Adipocyte (in vitro differentiated cells): ENCODE measurements around the gene ADAMTS9.

ENCODE experiments used
- DNase-seq: peaks from one replicate; pipeline ENCODE4 v3.0.0-alpha.2; 2015; ENCODE audit warnings: low read depth
- H3K27me3 ChIP-seq: replicated peaks from 2 replicates; pipeline ENCODE4 v1.7.0; 2013; ENCODE audit warnings: mild to moderate bottlenecking, low read length, moderate library complexity; ENCODE audit not compliant: control insufficient read depth, insufficient read depth
- H3K36me3 ChIP-seq: 2 replicates; pipeline ENCODE4 v1.7.0; 2013; ENCODE audit warnings: low read length, mild to moderate bottlenecking, moderate library complexity; ENCODE audit not compliant: control insufficient read depth, insufficient read depth, severe bottlenecking
- H3K4me1 ChIP-seq: 2 replicates; pipeline ENCODE4 v1.7.0; 2013; ENCODE audit warnings: mild to moderate bottlenecking, low read length, moderate library complexity; ENCODE audit not compliant: control insufficient read depth, insufficient read depth
- H3K4me3 ChIP-seq: 2 replicates; pipeline ENCODE4 v1.7.0; 2013; ENCODE audit warnings: mild to moderate bottlenecking, low read length, moderate library complexity
- H3K9ac ChIP-seq: 2 replicates; pipeline ENCODE4 v1.7.0; 2013; ENCODE audit warnings: mild to moderate bottlenecking, low read length, moderate library complexity
- H3K9me3 ChIP-seq: 2 replicates; pipeline ENCODE4 v1.7.0; 2013; ENCODE audit warnings: mild to moderate bottlenecking, low read length, moderate library complexity; ENCODE audit not compliant: control insufficient read depth

Gene ADAMTS9

GRCh38 chr3:64716110-64716710, 28.4 kb upstream of the ADAMTS9 start:
- peak; percentile 45 for DNase-seq
- Histone ChIP-seq H3K36me3 (no peaks in the 10 kb centered on the region), H3K9ac (no peak overlapping the region), H3K4me1 (peaks cover 9% of the 10 kb centered on the region), H3K27me3 (no peaks in the 10 kb centered on the region), H3K9me3 (no peaks in the 10 kb centered on the region), H3K4me3 (no peak overlapping the region)

GRCh38 chr3:64715211-64715982, 27.6 kb upstream of the ADAMTS9 start:
- H3K27me3 ChIP-seq: no peaks in the 10 kb centered on the region
- H3K4me1 ChIP-seq: peaks cover 9% of the 10 kb centered on the region
- no peak for DNase-seq
- H3K4me3 ChIP-seq: no peak overlapping the region
- no peak overlapping the region for H3K9ac ChIP-seq
- no peaks in the 10 kb centered on the region for H3K36me3 ChIP-seq
- no peaks in the 10 kb centered on the region for H3K9me3 ChIP-seq

GRCh38 chr3:64708456-64708855, 20.7 kb upstream of the ADAMTS9 start:
- Histone ChIP-seq H3K36me3 (no peaks in the 10 kb centered on the region), H3K9me3 (no peaks in the 10 kb centered on the region), H3K4me3 (no peak overlapping the region), H3K4me1 (peaks cover 3% of the 10 kb centered on the region), H3K9ac (no peak overlapping the region), H3K27me3 (no peaks in the 10 kb centered on the region)
- DNase-seq: no peak

GRCh38 chr3:64705946-64706345, 18.1 kb upstream of the ADAMTS9 start:
- no peaks in the 10 kb centered on the region for H3K36me3 ChIP-seq
- no peak overlapping the region for H3K4me3 ChIP-seq
- no peaks in the 10 kb centered on the region for H3K4me1 ChIP-seq
- no peaks in the 10 kb centered on the region for H3K9me3 ChIP-seq
- no peak for DNase-seq
- H3K9ac ChIP-seq: no peak overlapping the region
- H3K27me3 ChIP-seq: no peaks in the 10 kb centered on the region

GRCh38 chr3:64696896-64697295, 9.1 kb upstream of the ADAMTS9 start:
- DNase-seq: no peak
- H3K27me3 ChIP-seq: no peaks in the 10 kb centered on the region

GRCh38 chr3:64694114-64694513, 6.3 kb upstream of the ADAMTS9 start:
- Histone ChIP-seq H3K4me3 (no peak overlapping the region), H3K9me3 (no peaks in the 10 kb centered on the region), H3K4me1 (peaks cover 5% of the 10 kb centered on the region), H3K36me3 (no peaks in the 10 kb centered on the region), H3K27me3 (no peaks in the 10 kb centered on the region), H3K9ac (no peak overlapping the region)
- DNase-seq: no peak

More at GRCh38 chr3:64696896-64697295, 9.1 kb upstream of the ADAMTS9 start:
- Histone ChIP-seq H3K9ac (no peak overlapping the region), H3K4me1 (peaks cover 3% of the 10 kb centered on the region), H3K4me3 (no peak overlapping the region), H3K9me3 (peaks cover 3% of the 10 kb centered on the region), H3K36me3 (no peaks in the 10 kb centered on the region)

- no peaks in the 10 kb centered on the region for H3K9me3 ChIP-seq
- H3K27me3 ChIP-seq: no peaks in the 10 kb centered on the region
- H3K36me3 ChIP-seq: no peaks in the 10 kb centered on the region
- H3K9ac ChIP-seq: no peak overlapping the region
- no peak overlapping the region for H3K4me3 ChIP-seq
- DNase-seq: no peak
- peaks cover 11% of the 10 kb centered on the region for H3K4me1 ChIP-seq
Measured at GRCh38 chr3:64693031-64693430, 5.2 kb upstream of the ADAMTS9 start.

- Histone ChIP-seq H3K27me3 (no peaks in the 10 kb centered on the region), H3K4me3 (no peak overlapping the region), H3K36me3 (no peaks in the 10 kb centered on the region), H3K9ac (no peak overlapping the region), H3K4me1 (peaks cover 15% of the 10 kb centered on the region), H3K9me3 (no peaks in the 10 kb centered on the region)
- no peak for DNase-seq
Measured at GRCh38 chr3:64691051-64691450, 3.3 kb upstream of the ADAMTS9 start.

- DNase-seq: no peak
- Histone ChIP-seq H3K27me3 (no peaks in the 10 kb centered on the region), H3K9me3 (no peaks in the 10 kb centered on the region), H3K36me3 (no peaks in the 10 kb centered on the region), H3K9ac (peak overlapping the region; percentile 91), H3K4me1 (peaks cover 16% of the 10 kb centered on the region), H3K4me3 (peak overlapping the region; percentile 88)
Measured at GRCh38 chr3:64687086-64687780, 567 bp downstream of the ADAMTS9 start.

GRCh38 chr3:64686446-64686908, 1.3 kb downstream of the ADAMTS9 start:
- no peaks in the 10 kb centered on the region for H3K9me3 ChIP-seq
- peak overlapping the region; percentile 88 for H3K4me3 ChIP-seq
- peak overlapping the region; percentile 91 for H3K9ac ChIP-seq
- peaks cover 16% of the 10 kb centered on the region for H3K4me1 ChIP-seq
- H3K36me3 ChIP-seq: no peaks in the 10 kb centered on the region
- no peaks in the 10 kb centered on the region for H3K27me3 ChIP-seq
- DNase-seq: no peak

- H3K4me1 ChIP-seq: peaks cover 16% of the 10 kb centered on the region
- H3K36me3 ChIP-seq: peaks cover under 1% of the 10 kb centered on the region
- peak overlapping the region; percentile 88 for H3K4me3 ChIP-seq
- DNase-seq: peak; percentile 96
- no peaks in the 10 kb centered on the region for H3K9me3 ChIP-seq
- H3K9ac ChIP-seq: peak overlapping the region; percentile 91
- no peaks in the 10 kb centered on the region for H3K27me3 ChIP-seq
Measured at GRCh38 chr3:64685800-64686445, 1.9 kb downstream of the ADAMTS9 start.
